SK-N-MC (cell line): ENCODE results near the gene LIPM.

ENCODE experiments used
- EZH2 ChIP-seq: fragments of 200-600 bp; sonication (generic); IDR thresholded peaks from one replicate; pipeline ENCODE4 v1.6.1; 2017; ENCODE audit warnings: antibody characterized with exemption
- FOXP2 ChIP-seq: optimal IDR thresholded peaks from 2 replicates; pipeline ENCODE3; 2011; ENCODE audit warnings: mild to moderate bottlenecking, moderate library complexity; ENCODE audit not compliant: insufficient read depth; ENCODE audit errors: extremely low read length, control extremely low read depth
- POLR2AphosphoS5 ChIP-seq: IDR thresholded peaks from 2 replicates; pipeline ENCODE4 v1.6.1; 2012; ENCODE audit warnings: mild to moderate bottlenecking, low read depth, low read length, borderline replicate concordance

GRCh38 chr10:88805361-88805760, 2.8 kb downstream of the LIPM start:
- TF ChIP-seq EZH2 (no peak), POLR2AphosphoS5 (no peak), FOXP2 (no peak)
